Heart left ventricle (tissue), 13 donors: ENCODE data around the gene WASF3.
"Not testable (repeated sequence)": the region's sequence is repeated elsewhere in the genome, so short reads cannot be mapped to it uniquely, and the experiment has no call there.

Source experiments
- CTCF ChIP-seq, 12 donors: fragments of 200-600 bp; sonication (generic) in 4 of 12; IDR thresholded peaks; one replicate each; pipeline versions ENCODE4 v1.5.0 to v1.8.0; 2018 to 2022; ENCODE audit warnings: antibody characterized with exemption in 12 of 12, mild to moderate bottlenecking in 5 of 12
- POLR2A ChIP-seq, 2 donors: fragments of 450-650 bp; IDR thresholded peaks; one replicate each; pipeline ENCODE4 v1.6.1; 2017; ENCODE audit warnings: antibody characterized with exemption in 2 of 2, mild to moderate bottlenecking in 2 of 2, moderate library complexity in 2 of 2
- donor health status: ischemic (EF 13 %, LVEDD 7.1; RV severe dilation, severe dysfunction).
- donor health status: DM: no; HTN: yes; CAD: no.
- donor health status: DM: no; HTN: no; CAD: no.
- donor health status: ischemic (EF 25% LVEDD 6.9; RV normal size, moderate dysfunction).
- donor health status: ischemic (EF 25% LVEDD 5.7; RV mildly dilated, moderate dysfunction).
- donor health status: ischemic (EF 35%, LVEDD 5.7; RV mildly dilated, moderate dysfunction).
- donor health status: nonischemic (EF 11% LVEDD 7.7; RV severe dilation, severe dysfunction).
- donor health status: DM: yes; HTN: yes; CAD: no.
- donor health status: PGD.
- donor health status: ischemic (EF 29% LVEDD 5.4; RV normal size, mild dysfunction).
- donor health status: nonischemic (EF 23%, LVEDD 6.1; RV moderate dilation, normal function).

DNA sequence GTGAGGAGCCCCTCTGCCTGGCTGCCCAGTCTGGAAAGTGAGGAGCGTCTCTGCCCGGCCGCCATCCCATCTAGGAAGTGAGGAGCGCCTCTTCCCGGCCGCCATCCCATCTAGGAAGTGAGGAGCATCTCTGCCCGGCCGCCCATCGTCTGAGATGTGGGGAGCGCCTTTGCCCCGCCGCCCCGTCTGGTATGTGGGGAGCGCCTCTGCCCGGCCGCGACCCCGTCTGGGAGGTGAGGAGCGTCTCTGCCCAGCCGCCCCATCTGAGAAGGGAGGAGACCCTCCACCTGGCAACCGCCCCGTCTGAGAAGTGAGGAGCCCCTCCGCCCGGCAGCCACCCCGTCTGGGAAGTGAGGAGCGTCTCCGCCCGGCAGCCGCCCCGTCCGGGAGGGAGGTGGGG is 166.1 kb downstream of the WASF3 start:
- TF ChIP-seq CTCF, POLR2A (IDR thresholded peaks at IDR 0.05): not testable (repeated sequence)
